Dedifferentiated amniotic fluid mesenchymal stem cell (primary cell): ENCODE results near the gene ARFGEF2.
"Not testable (repeated sequence)": the region's sequence is repeated elsewhere in the genome, so short reads cannot be mapped to it uniquely, and the experiment has no call there.

ENCODE experiments used
- DNase-seq: peaks from one replicate; pipeline ENCODE4 v3.0.0-alpha.2; 2016; ENCODE audit errors: extremely low spot score

Gene ARFGEF2

DNA sequence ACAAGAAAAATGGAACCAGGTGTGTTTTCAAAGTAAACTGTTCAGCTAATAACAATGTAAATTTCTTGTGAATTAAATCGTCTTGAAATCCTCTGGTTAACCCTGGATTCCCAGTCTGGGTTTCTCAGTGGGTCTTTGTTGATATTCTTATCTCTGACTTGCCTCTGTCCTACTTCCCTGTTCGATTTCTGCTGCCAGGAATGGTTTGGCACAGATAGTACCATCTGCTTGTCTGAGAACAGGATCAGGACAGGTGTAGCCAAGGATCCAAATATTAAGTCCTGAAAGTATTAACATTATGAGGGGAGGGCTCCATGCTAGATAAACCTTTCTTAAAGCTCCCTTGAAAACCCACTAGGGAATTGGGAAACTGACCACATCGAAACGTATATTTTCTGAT is 30.1 kb downstream of the ARFGEF2 start:
- no peak for DNase-seq

DNA sequence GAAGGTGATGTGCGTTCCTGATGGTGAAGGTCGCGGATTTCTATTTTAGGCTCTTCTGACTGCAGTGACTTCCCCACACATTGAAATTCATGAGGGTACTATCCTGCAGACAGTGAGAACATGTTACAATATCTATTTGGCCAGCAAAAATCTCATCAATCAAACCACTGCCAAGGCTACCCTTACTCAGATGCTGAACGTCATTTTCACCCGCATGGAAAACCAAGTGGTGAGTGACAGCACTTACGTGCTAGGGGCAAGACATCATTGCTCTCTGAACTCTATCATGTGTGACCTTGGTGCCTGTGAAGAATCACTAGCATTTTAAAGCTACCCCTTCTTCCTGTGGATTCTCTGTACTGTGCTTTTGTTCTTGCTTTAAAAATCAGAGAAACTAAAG is 31.1 kb downstream of the ARFGEF2 start:
- no peak for DNase-seq

DNA sequence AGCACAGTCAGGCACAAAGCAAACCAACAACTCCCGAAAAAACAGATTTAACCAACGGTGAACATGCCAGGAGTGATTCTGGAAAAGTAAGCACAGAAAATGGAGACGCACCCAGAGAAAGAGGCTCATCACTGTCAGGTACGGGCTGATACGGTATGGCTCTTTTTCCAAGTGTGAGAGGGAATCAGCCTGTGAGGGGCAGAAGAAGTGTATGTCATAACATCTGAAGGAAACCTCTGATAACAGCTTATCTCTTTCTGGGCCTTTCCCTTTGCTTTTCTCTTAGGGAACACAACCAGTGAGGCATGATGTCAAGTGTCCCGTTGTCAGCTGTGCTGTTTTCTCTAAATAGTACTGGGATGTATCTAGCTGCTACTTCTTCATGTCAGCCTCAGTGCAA is 32.1 kb downstream of the ARFGEF2 start:
- no peak for DNase-seq

DNA sequence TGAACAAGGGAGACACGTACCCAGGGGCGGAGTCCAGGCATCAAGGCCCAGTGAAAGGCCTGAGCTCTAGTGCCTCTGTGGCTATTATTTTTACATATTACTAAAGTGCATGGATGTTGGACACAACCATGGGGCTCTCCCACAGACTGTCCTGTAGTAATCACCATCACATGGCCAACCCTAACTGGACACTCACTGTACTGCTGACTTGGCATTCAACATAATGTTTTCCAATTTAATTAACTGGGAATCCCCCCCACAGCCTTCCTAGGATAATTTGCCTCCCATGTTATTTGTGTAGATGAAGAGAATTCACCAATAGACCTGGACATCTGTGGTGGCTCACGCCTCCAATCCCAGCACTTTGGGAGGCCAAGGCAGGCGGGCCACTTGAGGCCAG is 34.5 kb downstream of the ARFGEF2 start:
- DNase-seq = no peak

DNA sequence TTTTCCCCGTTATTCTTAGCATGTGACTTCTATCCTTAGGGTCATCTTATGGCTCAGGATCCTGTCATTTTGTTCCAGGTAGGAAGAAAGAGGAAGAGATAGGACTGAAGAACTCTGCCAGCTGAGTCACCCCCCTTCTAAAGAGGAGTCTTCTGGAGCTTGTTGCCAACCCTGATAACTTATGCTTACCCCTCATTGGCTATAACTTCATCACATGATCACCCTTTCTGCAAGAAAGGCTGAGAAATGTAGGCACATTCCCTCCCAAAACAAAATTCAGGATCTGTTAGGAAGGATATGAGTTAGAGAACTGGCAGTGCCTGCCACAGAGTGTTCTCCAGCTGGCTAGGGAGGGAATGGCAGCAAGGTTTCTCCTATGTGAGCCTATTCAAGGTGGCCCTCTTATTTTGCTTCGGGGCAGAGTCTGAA is 35.6 kb downstream of the ARFGEF2 start:
- DNase-seq = no peak

DNA sequence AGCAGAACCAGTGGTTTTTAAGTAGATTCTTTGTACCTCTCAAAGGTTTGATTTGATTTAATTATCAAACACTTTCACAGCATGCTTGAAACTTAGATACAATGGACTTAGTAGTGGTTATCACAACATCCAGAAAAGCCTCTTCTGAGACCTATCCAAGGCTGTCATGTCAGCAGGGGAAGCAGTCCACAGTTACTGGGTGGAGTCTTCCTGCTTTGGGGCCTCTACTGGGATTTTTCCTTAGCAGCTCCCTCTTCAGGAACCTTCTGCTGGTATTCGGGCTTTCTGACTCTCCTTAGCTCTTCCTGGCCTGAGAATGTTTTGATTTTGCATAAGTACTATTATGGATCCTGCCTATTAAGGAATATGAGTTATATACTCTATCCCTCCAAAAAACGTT is 36.0 kb downstream of the ARFGEF2 start:
- DNase-seq = peak; percentile 19

DNA sequence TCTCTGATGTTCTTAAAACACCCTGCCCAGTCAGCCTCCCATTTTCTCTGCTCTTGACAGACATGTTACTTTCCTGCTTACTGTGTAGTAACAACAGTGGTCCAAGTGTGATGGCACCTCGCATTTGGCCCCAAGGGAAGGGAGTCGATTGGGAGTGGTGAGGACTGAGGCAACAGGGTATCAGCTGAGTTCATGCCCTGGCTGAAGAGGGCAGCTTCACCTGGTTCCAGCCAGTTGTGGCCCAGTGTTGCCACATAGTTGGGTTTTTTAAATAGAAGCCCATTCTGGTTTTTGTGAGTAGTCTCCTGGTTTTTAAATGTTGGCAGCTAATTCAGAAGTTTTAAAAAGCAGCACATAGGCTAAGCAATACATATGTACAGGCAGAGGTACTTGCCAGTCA is 37.2 kb downstream of the ARFGEF2 start:
- no peak for DNase-seq

DNA sequence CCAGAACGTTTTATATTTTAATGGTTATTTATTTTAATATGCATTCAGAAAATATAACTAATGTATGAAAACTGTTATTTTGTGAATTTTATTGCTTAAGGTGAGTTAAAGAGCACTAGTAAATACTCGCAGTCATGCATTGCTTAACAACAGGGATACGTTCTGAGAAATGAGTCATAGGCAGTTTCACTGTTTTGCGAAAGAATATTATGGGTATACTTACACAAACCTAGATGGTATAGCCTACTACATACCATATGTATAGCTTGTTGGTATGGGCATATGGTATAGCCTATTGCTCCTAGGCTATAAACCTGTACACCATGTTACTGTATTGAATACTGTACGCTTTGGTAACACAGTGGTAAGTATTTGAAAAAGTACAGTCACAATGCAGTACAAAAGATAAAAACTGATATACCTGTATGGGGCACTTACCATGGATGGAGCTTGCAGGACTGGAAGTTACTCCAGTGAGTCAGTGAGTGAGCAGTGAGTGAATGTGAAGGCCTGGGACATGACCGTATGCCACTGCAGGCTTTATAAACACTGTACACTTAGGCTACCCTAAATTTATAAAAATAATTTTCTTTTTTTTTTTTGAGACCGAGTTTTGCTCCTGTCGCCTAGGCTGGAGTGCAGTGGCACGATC is 38.5 kb downstream of the ARFGEF2 start:
- DNase-seq = no peak

DNA sequence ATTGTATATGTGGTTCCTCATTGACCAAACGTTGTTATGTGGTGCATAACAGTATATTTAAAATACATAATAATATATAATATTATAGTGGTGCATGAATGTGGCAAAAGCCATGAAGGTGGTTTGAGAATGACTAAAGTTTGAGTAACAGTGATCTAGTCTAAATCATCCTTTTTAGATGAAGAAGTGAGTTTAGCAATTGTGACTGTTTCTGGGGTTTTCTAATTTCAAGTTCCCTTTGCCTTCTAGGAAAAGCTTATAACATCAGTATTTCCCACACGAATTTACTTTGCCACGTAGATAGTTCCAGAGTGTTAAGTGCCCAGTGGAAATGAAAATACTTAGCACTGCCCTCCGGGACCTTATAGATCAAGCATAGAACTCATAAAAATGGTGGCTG is 40.9 kb downstream of the ARFGEF2 start:
- no peak for DNase-seq

DNA sequence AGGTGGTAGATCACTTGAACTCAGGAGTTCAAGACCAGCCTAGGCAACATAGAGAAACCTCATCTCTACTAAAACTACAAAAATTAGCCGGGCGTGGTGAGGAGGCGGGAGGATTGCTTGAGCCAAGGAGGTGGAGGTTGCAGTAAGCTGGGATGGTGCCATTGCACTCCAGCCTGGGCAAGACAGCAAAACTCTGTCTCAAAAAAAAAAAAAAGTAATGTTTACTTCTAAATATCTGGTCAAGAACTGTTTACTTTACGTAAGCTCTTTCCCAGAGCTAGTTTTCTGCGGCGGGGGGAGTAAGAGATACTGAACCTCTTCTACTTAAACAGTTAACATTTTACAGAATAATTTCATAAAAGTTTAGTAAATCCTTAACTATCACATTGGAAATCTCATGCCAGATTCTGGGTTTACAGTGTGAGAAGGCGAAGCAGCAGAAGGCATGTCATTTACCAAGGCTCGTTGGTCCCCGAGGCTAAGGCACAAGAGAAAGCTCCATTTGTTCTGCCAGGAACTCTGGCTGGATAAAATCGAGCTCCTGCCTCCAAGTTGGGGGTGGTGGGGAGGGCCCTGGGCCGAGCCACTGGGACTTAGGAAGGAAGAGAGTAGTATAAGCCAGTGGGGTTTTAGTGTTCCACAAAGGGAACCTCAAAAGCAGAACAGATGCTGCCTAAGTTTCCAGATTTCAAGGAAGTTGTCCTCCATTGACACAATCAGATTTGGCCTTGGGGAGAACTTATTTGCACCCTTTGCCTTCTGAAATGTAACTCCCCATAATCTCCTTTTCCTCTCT is 41.7 kb downstream of the ARFGEF2 start:
- DNase-seq = no peak

DNA sequence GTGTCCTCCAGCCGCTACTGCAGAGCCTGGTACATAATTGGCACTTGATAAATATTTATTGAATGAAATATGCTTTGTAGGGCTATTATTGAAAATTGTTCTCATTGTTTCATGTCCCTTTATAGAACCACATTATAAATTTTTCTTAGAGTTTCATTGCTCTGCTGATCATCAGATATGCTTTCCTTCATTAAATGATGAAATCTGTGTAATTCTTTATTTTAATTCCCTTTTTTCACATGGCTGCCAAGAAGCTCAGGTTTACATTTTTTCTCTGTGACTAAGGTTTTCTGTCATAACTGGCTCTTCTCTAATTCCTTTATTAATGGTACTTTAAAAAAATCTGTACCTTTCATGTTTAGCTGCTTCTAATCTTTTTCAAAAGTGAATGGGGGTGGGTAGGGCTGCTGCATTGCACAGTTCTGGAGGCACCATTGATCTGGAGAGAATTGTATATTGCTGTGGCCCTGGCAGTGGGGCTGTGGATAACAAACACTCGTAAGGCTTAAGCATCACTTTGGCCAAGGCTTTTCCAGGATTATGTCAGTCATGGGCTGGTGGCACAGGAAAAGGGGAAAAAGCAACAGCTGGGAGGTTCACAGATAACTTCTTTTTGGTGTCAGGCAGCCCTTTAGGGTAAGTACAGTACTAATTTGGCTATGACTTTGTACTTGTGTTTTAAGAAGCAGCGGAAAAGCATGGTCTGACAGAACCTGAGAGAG is 43.8 kb downstream of the ARFGEF2 start:
- peak; percentile 71 for DNase-seq

DNA sequence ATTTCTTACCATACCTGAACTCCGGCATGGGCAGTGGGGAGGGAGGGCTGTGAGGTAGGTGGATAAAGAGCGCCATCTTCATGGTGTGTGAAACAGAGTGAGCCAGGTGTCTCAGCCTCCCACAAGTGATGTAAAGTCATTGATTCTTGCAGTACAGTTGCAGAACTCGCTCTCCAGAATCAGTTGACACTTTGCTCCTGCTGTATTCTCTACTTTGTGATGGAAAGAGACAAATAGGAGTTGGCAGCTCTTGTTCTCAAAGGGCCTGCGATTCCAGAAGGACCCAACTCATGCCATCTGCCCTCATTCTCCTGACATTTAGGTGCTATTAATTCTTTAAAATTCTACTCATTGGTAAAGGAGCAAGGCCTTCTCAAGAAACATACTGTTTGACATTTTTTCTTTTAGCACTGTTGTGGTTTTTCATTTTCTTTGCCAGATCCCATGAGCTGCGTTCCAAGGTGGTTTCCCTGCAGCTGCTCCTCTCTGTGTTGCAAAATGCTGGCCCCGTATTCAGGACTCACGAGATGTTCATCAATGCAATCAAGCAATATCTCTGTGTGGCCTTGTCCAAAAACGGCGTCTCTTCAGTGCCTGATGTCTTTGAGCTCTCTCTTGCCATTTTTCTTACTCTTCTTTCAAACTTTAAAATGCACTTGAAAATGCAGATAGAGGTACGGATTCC is 49.3 kb downstream of the ARFGEF2 start:
- no peak for DNase-seq

DNA sequence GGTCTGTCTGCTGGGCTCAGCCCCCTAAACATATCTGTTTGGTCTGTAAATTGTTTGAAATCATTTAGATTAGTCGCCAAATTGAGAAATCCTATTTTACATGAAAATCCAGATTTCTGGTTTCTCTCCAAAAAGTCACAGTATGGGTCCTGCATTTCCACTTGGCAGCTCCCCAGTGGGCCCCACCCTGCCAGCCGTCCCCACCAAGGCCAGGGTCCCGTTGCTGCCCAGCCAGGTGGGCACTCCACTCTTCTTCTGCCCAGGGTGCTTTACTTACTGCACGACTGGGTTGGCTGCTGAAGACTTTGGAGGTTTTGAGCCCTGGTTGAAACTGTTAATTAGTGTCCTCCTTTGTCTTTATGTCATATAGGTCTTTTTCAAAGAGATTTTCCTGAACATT is 50.4 kb downstream of the ARFGEF2 start:
- DNase-seq = no peak

DNA sequence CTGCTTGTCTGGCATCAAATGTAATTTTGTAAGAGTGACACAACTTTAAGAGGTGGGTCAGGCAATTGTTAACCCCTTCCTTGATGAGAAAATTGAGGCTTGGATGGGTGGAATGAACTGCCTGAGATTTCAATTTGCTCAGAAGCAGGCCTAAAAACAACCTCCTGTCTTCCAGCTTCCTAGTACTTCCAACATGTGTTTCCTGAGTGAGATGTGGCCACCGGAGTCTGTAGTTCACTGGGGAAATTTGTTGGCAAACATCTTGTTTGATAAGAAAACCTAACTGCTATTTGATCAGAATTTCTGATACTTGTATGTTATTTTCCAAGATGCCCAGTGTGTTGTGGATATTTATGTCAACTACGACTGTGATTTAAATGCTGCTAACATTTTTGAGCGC is 51.3 kb downstream of the ARFGEF2 start:
- DNase-seq = no peak

DNA sequence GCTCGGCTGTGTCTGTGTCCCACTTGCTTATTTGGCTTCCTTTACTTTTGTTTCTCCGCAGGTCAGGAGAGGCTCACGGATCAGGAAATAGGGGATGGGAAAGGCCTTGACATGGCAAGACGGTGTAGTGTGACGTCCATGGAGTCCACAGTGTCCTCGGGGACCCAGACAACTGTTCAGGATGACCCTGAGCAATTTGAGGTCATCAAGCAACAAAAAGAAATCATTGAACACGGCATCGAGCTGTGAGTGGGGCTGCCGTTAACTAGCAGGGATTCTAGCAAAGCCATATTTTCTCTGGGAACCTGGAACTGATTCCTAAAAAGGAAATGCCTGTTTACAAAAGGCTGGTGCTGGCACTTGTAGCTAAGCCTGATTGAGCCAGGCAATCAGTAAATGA is 54.4 kb downstream of the ARFGEF2 start:
- no peak for DNase-seq

DNA sequence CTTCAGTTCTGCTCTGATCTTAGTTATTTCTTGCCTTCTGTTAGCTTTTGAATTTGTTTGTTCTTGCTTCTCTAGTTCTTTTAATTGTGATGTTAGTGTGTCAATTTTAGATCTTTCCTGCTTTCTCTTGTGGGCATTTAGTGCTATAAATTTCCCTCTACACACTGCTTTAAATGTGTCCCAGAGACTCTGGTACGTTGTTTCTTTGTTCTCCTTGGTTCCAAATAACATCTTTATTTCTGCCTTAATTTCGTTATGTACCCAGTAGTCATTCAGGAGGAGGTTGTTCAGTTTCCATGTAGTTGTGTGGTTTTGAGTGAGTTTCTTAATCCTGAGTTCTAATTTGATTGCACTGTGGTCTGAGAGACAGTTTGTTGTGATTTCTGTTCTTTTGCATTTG is 58.5 kb downstream of the ARFGEF2 start:
- DNase-seq = not testable (repeated sequence)

DNA sequence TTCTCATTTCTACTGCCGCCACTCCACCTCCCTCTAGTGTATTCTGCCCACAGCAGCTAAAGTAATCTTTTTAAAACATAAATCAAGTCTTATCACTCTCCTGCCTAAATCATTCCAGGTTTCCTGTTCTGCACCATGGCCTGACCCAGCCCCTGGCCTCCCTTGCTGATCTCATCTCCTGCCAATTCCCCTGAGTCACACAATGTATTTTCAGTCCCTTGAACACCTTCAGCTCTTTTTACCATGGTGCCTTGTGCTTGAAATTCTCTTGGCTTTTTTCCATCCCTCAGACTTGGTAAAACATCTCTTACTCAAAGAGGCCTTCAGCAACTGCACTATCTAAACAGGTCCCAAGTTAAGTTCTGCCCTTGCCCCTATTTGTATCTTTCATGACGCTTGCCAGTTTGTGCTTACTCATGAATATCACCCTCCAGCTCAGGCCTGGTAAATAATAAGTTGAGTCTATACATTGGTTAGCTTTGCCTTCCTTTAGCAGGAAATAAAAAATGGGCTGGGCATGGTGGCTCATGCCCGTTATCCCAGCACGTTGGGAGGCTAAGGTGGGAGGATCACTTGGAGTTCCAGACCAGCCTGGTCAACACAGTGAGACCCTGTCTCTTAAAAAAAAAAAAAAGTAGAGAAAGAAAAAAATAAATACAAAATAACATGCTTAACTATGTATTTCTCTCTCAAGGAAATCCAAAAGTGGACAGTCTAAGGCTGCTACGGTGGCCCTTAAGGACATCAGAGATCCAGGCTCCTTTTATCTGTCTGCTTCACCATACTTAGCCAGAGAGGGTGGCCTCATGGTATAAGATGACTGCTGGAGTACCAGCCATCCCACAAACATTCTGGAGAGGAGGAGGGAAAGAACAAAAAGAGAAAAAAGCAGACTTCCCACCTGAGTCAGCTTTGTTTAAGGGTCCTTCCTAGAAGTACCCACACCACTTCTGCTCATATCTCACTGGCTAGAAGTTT is 62.2 kb downstream of the ARFGEF2 start:
- peak; percentile 25 for DNase-seq

DNA sequence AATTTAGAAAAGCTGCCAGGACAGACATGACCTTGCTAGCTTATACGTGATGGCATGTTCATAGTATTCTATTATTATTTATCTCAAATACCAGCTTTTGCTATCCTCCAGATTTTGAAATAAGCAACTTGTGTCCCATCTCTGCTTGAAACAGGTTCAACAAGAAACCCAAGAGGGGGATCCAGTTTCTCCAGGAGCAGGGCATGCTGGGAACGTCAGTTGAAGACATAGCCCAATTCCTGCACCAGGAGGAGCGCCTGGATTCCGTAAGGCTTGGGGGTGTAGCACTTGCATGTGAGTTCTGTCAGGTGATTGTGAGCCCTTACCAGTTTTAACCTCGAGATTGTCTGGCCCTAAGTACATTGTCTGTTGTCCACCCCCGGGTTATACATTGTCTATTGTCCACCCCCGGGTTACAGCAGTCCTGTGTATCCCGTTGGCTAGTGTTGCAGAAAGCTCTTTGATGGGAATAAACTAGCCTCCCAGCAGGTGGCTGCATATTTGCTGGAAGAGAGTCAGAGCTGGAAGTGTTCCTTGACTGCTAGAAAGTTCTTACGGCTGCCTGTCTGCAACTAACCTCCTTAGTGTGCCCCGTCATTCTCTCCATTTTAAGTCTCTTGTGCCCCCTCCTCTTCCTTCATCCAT is 63.2 kb downstream of the ARFGEF2 start:
- DNase-seq = no peak

DNA sequence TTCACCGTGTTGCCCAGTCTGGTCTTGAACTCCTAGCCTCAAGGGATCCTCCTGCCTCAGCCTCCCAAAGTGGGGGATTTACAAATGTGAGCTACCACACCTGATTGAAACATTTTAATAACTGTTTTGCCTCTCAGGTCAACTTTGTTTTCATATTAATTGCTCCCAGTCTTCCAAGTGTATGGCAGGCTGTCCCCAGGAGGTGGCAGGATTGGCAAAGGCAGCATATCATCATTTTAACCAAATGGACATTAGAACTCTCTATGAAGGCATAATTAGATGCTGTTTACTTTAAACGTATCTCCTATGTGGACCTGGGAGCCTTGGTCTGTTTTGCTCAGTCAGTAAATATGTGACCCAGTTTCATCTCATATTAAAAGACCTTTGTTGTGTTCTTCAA is 65.4 kb downstream of the ARFGEF2 start:
- no peak for DNase-seq

DNA sequence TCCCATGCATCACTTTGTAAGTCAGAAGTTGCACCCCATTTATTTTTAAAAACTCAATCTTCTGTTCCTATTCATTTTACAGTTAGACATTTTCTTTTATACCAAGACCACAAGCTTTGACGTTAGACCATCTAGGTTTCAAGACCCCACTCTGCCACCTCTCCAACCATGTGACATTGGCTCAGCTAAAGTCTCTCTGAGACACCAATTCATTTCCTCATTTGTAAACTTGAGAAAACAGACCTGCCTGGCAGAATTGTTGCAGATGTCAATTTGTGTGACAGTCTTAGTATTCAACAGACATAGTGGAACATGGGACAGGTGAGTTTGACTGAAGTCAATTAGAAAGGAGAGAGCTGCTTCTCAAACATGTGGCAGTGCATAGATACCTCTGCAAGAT is 69.0 kb downstream of the ARFGEF2 start:
- DNase-seq = no peak

DNA sequence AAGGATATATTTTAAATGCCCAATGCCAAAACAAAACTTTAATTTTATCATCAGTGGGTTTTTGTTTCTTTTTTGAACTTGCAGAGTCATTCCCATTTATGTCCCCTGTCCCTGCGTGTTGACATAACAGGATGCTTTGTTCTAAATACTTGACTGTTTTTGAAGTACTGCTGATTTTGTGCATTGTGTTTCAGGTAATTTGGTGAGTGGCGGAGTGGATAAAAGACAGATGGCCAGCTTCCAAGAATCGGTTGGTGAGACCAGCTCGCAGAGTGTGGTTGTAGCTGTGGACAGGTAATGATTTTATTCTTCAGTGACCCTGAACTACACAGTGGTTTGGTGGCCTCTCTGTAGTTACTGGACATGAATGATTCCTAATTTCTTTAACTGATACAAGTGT is 74.1 kb downstream of the ARFGEF2 start:
- DNase-seq = no peak
